22Rv1 (cell line): ENCODE results near the gene SRP68.

Experiments used
- H3K27ac ChIP-seq: fragments of 450-650 bp; 2 replicates; pipeline ENCODE4 v1.5.1; 2017
- ZFX ChIP-seq: fragments of 450-650 bp; IDR thresholded peaks from 2 replicates; pipeline ENCODE4 v1.6.1; 2017; ENCODE audit warnings: antibody characterized with exemption, borderline replicate concordance
- TF ChIP-seq, protein P1 (sequence below): fragments of 450-650 bp; IDR thresholded peaks from 2 replicates; pipeline ENCODE4 v1.5.1; 2017; ENCODE audit warnings: mild to moderate bottlenecking

The SRP68 gene

GRCh38 chr17:76014925-76015261 lies 57.4 kb downstream of the SRP68 start:
- no peak overlapping the region for H3K27ac ChIP-seq

GRCh38 chr17:76014100-76014924 lies 58.0 kb downstream of the SRP68 start:
- TF ChIP-seq, protein P1, sequence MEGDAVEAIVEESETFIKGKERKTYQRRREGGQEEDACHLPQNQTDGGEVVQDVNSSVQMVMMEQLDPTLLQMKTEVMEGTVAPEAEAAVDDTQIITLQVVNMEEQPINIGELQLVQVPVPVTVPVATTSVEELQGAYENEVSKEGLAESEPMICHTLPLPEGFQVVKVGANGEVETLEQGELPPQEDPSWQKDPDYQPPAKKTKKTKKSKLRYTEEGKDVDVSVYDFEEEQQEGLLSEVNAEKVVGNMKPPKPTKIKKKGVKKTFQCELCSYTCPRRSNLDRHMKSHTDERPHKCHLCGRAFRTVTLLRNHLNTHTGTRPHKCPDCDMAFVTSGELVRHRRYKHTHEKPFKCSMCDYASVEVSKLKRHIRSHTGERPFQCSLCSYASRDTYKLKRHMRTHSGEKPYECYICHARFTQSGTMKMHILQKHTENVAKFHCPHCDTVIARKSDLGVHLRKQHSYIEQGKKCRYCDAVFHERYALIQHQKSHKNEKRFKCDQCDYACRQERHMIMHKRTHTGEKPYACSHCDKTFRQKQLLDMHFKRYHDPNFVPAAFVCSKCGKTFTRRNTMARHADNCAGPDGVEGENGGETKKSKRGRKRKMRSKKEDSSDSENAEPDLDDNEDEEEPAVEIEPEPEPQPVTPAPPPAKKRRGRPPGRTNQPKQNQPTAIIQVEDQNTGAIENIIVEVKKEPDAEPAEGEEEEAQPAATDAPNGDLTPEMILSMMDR, result peak; percentile 98
- no peak for TF ChIP-seq ZFX
- no peak overlapping the region for H3K27ac ChIP-seq

More at GRCh38 chr17:76014925-76015261, 57.4 kb downstream of the SRP68 start:
- TF ChIP-seq ZFX, result no peak
- TF ChIP-seq, protein P1, result no peak

GRCh38 chr17:76013377-76013932 lies 58.9 kb downstream of the SRP68 start:
- TF ChIP-seq, protein P1, result no peak
- H3K27ac ChIP-seq, result no peak overlapping the region

- no peak for TF ChIP-seq ZFX
- TF ChIP-seq, protein P1, result no peak
- no peak overlapping the region for H3K27ac ChIP-seq
These were observed 60.4 kb downstream of the SRP68 start for GRCh38 chr17:76011951-76012350.

DNA sequence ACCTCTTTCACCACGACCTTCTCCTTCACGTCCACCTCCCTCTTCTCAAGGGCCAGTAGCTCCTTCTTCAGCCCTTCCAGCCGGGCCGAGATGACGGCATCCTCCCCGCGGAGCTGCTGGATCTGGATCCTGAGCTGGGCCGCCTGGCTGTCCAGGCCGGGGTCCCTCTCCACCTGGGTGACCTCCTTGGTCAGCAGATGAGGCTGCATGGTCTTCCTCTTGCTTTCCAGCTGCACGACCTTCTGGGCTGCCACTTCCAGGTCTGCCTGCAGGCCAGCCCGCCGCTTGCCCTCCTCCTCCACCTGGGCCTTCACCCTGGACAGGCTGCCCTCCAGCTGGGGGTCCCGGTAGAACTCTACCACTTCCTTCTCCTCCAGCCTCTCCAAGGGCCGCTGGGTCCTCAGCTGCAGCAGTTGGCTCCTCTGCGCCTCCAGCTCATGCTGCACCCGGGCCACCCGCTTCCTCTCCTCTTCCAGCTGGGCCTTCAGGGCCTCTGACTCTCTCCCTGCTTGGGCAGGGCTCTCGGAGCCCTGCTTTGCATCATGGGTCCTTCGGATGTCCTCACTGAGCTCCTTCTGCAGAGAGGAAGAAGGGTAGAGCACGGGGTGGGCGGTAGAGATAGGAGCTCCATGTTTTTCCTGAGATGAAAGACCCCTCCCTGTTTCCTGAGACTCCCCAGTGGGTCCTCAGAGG lies 62.2 kb downstream of the SRP68 start:
- H3K27ac ChIP-seq, result no peak overlapping the region
- TF ChIP-seq ZFX, result no peak
- TF ChIP-seq, protein P1, result no peak

GRCh38 chr17:76009447-76009846 lies 62.9 kb downstream of the SRP68 start:
- no peak overlapping the region for H3K27ac ChIP-seq
- TF ChIP-seq, protein P1, result no peak
- no peak for TF ChIP-seq ZFX
